PC-3 (cell line): ENCODE measurements around the gene SLC6A3.
"Not testable (repeated sequence)": the region's sequence is repeated elsewhere in the genome, so short reads cannot be mapped to it uniquely, and the experiment has no call there.

Experiments
- EZH2 ChIP-seq: fragments of 300-600 bp; sonication (generic); IDR thresholded peaks from one replicate; pipeline ENCODE4 v1.6.1; 2017; ENCODE audit warnings: antibody characterized with exemption, mild to moderate bottlenecking, low read length; ENCODE audit not compliant: unreplicated experiment
- TF ChIP-seq, protein P1 (sequence below): fragments of 300-600 bp; sonication (generic); conservative IDR thresholded peaks from 2 replicates; pipeline ENCODE4 v1.5.1; 2017; ENCODE audit warnings: antibody characterized with exemption, low read depth, mild to moderate bottlenecking, low read length

DNA sequence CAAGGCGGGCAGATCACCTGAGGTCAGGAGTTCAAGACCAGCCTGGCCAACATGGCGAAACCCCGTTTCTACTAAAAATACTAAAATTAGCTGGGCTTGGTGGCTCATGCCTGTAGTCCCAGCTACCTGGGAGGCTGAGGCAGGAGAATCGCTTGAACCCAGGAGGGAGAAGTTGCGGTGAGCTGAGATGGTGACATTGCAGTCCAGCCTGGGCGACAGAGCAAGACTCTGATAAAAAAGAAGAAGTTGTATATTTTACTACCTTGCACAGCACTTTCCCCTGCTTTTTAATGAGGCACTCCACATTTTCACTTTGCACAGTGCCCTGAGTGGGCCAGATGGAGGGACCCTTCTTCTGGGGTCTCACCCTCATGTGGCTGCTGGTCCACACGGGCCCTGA is 84.9 kb downstream of the SLC6A3 start:
- TF ChIP-seq, protein P1, sequence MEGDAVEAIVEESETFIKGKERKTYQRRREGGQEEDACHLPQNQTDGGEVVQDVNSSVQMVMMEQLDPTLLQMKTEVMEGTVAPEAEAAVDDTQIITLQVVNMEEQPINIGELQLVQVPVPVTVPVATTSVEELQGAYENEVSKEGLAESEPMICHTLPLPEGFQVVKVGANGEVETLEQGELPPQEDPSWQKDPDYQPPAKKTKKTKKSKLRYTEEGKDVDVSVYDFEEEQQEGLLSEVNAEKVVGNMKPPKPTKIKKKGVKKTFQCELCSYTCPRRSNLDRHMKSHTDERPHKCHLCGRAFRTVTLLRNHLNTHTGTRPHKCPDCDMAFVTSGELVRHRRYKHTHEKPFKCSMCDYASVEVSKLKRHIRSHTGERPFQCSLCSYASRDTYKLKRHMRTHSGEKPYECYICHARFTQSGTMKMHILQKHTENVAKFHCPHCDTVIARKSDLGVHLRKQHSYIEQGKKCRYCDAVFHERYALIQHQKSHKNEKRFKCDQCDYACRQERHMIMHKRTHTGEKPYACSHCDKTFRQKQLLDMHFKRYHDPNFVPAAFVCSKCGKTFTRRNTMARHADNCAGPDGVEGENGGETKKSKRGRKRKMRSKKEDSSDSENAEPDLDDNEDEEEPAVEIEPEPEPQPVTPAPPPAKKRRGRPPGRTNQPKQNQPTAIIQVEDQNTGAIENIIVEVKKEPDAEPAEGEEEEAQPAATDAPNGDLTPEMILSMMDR: not testable (repeated sequence)
- TF ChIP-seq EZH2: not testable (repeated sequence)
